Measurements from ENCODE around the gene ST3GAL5. TPM values are rescaled to one million over a fixed set of nuclear protein-coding genes. Genes with fewer than 3 reads are reported as not detected.

The ST3GAL5 gene
- total and polyA plus RNA-seq, 2 experiments from 2014 or later = 11.9 to 12.5 TPM

DNA sequence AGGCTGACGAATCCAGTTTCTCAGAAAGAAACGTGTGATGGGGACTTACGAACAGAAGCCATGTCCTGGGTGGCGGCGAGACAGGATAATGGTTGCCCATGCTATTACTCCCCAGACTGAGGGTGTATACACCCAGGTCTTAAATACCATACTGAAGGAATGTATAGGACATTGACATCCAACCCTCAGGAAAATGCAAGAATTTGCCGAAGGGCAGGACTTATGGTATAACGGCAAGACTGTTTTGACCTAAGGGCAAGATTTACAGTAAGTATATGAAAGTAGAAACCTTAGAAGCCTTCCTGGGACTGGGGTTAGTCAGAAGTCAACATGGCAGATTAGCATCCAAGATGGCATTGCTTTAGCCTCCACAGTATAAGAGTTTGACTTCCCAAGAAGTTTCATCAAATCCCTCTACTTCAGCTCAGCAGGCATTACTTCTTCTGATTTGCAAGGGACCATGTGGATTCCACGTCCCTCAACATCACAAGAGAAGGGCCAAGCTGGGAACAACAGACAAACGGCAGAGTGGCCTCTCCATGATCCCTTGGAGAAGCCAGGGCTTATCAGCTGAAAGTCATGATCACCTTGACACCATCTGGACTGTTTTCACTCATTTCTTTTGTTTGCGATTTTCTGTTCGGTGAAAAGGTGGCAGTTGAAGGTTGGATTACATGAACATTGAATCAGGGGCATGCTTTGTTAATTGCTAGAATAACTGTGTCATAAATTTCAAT, 21.1 kb downstream of the ST3GAL5 start:
- no peaks in the 10 kb centered on the region for H3K9me3 ChIP-seq (ENCODE audit: low read depth)
- no peaks in the 10 kb centered on the region for H3K36me3 ChIP-seq
- H3K27ac ChIP-seq = no peak overlapping the region
- TF ChIP-seq, protein P1, sequence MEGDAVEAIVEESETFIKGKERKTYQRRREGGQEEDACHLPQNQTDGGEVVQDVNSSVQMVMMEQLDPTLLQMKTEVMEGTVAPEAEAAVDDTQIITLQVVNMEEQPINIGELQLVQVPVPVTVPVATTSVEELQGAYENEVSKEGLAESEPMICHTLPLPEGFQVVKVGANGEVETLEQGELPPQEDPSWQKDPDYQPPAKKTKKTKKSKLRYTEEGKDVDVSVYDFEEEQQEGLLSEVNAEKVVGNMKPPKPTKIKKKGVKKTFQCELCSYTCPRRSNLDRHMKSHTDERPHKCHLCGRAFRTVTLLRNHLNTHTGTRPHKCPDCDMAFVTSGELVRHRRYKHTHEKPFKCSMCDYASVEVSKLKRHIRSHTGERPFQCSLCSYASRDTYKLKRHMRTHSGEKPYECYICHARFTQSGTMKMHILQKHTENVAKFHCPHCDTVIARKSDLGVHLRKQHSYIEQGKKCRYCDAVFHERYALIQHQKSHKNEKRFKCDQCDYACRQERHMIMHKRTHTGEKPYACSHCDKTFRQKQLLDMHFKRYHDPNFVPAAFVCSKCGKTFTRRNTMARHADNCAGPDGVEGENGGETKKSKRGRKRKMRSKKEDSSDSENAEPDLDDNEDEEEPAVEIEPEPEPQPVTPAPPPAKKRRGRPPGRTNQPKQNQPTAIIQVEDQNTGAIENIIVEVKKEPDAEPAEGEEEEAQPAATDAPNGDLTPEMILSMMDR (IDR thresholded peaks at IDR 0.05; ENCODE audit: low read depth, low read length) = no peak
- DNase-seq (ENCODE audit: low read depth in 1 of 2, low spot score in 1 of 2) = no peak
- no peak overlapping the region for H3K4me3 ChIP-seq
- H3K27me3 ChIP-seq = no peaks in the 10 kb centered on the region
- H3K4me1 ChIP-seq (ENCODE audit: low read depth) = no peaks in the 10 kb centered on the region

DNA sequence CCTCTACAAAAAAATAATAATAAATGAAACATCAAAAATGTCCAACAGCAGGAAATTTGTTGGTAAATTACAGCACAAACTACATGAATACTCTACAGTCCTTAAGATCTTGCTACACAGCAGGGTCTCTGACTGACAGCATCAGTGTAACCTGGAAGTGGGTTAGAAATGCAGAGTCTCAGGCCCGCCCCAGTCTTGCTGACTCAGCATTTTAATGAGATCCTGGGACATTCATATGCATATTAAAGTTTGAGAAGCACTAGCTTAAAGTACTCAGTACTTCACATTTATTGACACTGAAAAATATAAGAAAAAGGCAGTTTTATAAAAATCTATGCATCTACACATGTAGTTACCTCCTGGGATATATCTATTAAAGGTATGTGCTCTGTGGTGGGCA, 21.7 kb downstream of the ST3GAL5 start:
- TF ChIP-seq, protein P1 (IDR thresholded peaks at IDR 0.05; ENCODE audit: low read depth, low read length) = no peak
- Histone ChIP-seq H3K36me3 (no peaks in the 10 kb centered on the region), H3K4me1 (ENCODE audit: low read depth) (no peaks in the 10 kb centered on the region), H3K27me3 (no peaks in the 10 kb centered on the region), H3K9me3 (ENCODE audit: low read depth) (no peaks in the 10 kb centered on the region), H3K27ac (no peak overlapping the region), H3K4me3 (no peak overlapping the region)
- no peak for DNase-seq (ENCODE audit: low read depth in 1 of 2, low spot score in 1 of 2)

DNA sequence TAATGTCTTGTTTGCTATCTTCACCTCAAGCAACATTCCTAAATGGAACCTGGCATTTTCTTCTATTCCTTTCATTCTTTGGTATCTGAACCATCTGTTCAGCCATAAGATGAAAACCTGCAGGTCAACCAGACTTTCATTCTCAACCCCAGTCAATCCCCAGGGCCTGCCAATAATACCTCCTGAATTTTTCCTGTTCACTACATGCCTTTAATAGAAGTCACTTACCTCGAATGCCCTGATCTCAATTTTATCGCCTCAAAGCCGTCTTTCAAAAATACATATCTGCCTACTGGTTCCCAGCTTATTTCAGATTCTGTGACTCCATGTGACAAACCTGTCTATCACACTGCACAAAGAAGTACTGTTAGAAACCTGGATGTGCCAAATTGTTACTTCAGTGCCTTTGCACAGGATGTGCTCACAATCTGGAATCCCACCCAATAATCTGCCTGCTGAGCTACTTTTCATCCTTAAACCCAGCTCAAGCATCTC, 22.6 kb downstream of the ST3GAL5 start:
- DNase-seq (ENCODE audit: low read depth in 1 of 2, low spot score in 1 of 2) = no peak
- no peak overlapping the region for H3K4me3 ChIP-seq
- no peak overlapping the region for H3K27ac ChIP-seq
- H3K9me3 ChIP-seq (ENCODE audit: low read depth) = no peaks in the 10 kb centered on the region
- TF ChIP-seq, protein P1 (IDR thresholded peaks at IDR 0.05; ENCODE audit: low read depth, low read length) = no peak
- H3K27me3 ChIP-seq = no peaks in the 10 kb centered on the region
- no peaks in the 10 kb centered on the region for H3K4me1 ChIP-seq (ENCODE audit: low read depth)
- no peaks in the 10 kb centered on the region for H3K36me3 ChIP-seq

DNA sequence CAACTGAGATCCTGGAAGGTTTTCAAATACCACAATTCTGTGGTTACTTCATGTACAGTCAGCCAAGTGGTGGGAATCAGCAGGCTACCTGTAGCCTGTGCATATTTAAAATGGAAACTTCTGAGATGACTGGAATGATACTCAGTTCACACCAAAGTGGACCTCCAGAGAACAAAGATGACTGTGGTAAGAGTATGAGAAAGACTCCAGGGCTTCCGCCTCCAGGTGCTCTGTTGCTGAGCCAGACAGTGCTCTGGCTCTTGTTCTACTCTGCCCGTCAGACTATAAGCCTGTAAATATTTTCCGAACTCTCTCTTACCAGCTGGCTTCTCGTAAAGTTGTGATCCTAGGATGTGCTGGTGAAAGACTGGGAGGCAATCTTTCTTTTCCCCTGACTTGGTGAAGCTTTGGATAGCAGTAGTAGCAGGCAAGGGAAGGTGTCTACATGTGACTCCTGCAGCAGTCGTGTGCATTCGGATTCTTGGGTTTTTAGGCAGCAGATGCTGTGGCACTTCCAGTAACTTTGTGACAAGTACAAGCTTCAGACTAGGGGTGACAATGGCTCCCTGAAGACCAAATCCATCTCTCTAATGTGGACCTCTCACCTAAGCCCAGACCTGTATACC, 23.1 kb downstream of the ST3GAL5 start:
- Histone ChIP-seq H3K27me3 (no peaks in the 10 kb centered on the region), H3K9me3 (ENCODE audit: low read depth) (no peaks in the 10 kb centered on the region), H3K4me1 (ENCODE audit: low read depth) (no peaks in the 10 kb centered on the region), H3K27ac (no peak overlapping the region), H3K36me3 (no peaks in the 10 kb centered on the region), H3K4me3 (no peak overlapping the region)
- TF ChIP-seq, protein P1 (IDR thresholded peaks at IDR 0.05; ENCODE audit: low read depth, low read length) = no peak
- DNase-seq (ENCODE audit: low read depth in 1 of 2, low spot score in 1 of 2) = peak in 1 of 2 donors; percentile 29

DNA sequence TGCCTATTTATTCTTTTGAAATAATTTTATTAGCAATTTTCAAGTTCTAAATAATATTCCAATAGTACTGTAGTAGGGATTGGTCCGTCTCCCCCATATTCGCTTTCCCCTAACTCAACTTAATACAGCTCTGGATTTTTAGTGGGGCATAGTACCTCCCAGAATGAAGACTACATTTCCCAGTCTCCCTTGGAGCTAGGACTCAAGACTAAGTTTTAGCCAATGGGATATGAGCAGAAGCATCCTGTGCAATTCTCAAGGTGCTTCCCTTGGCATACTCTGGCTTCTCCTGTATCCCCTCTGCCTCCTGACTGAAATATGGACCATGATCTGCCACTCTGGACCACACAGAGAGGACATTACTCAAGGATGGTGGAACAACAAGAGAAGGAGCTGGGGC, 24.1 kb downstream of the ST3GAL5 start:
- no peaks in the 10 kb centered on the region for H3K4me1 ChIP-seq (ENCODE audit: low read depth)
- DNase-seq (ENCODE audit: low read depth in 1 of 2, low spot score in 1 of 2) = no peak
- H3K4me3 ChIP-seq = no peak overlapping the region
- H3K27me3 ChIP-seq = no peaks in the 10 kb centered on the region
- TF ChIP-seq, protein P1 (IDR thresholded peaks at IDR 0.05; ENCODE audit: low read depth, low read length) = no peak
- no peaks in the 10 kb centered on the region for H3K36me3 ChIP-seq
- no peak overlapping the region for H3K27ac ChIP-seq
- H3K9me3 ChIP-seq (ENCODE audit: low read depth) = no peaks in the 10 kb centered on the region

Measured in cardiac muscle cell (in vitro differentiated cells and primary cell).